Activated T-helper 17 cell treated with anti-CD3 and anti-CD28 coated beads, Interleukin-2, amount 50 U/mL, for 72 hours (primary cell): ENCODE data around the gene SRCAP. TPM values are rescaled to one million over a fixed set of nuclear protein-coding genes. Genes with fewer than 3 reads are reported as not detected.

Experiments used
- ATAC-seq: fragments of 150-1000 bp; cut with Tn5 transposase; replicated peaks from 2 replicates; pipeline ENCODE4 v1.10.0; 2021; ENCODE audit warnings: mild to moderate bottlenecking, moderate library complexity
- H3K27ac Mint-ChIP-seq: one replicate; pipeline ENCODE4 v1.8.0; 2022; ENCODE audit warnings: mixed read lengths
- H3K27me3 Mint-ChIP-seq: one replicate; pipeline ENCODE4 v1.8.0; 2022; ENCODE audit warnings: mixed read lengths
- H3K36me3 Mint-ChIP-seq: one replicate; pipeline ENCODE4 v1.8.0; 2022; ENCODE audit warnings: low read depth, mild to moderate bottlenecking, mixed read lengths
- H3K4me1 Mint-ChIP-seq: one replicate; pipeline ENCODE4 v1.8.0; 2022; ENCODE audit warnings: mixed read lengths
- H3K4me3 Mint-ChIP-seq: one replicate; pipeline ENCODE4 v1.8.0; 2022; ENCODE audit warnings: mild to moderate bottlenecking, mixed read lengths
- H3K9me3 Mint-ChIP-seq: one replicate; pipeline ENCODE4 v1.8.0; 2022; ENCODE audit warnings: mixed read lengths
- total RNA-seq, 2 donors: library from RNA; stranded (reverse); gene quantifications; one replicate each; pipeline ENCODE4 v1.2.3, GENCODE V29; 2022

The SRCAP gene
- total RNA-seq = 10 to 100 TPM; 63.6 to 86.7 TPM

DNA sequence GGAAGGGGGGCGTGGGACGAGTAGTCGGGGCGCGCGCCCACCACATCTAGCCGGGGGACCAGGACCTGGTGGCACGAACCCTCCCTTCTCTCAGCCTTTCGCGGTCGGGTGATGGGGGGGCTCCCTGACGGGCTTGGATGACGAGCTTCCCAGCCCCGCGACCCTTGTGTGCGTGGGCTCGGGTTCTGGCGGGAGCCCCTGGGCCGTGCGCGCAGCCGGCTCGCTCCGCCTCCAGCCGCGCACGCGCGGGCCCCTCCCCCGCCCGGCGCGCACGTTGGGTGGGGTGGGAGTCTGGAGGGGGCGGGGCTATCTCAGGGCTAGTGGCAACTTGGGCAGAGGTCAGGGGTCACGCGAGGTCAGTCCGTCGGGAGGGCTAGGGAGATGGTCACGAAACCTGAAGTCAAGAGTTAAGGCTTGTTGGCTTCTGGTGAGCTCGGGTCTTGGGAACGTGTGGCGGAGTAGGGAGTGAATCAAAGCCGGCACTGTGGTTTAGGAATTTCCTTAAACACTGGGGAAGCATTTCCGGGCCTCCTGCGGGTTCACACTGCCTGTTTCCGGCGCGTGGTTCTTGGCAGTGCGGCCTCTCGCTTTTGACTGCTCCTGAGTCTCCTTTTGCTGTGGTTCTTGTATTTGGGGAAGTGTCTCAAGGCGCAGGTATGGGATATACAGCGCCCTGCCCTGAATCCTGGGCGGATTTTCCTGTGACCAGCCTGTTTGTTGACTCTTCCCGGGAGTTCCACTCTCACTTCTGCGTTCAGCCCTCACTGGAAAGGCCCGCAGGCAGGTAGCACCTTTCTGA lies at the start of gene SRCAP:
SRCAP (plus strand) TSS at position 356 of the 799 bp plus-strand sequence. CDS start 1,654 bp downstream, outside the sequence.
- peak; percentile 38 for ATAC-seq
- H3K27ac Mint-ChIP-seq = peak within 1 kb of the TSS; percentile 100
- H3K27me3 Mint-ChIP-seq = no peaks in the 10 kb centered on the region
- peak within 1 kb of the TSS; percentile 97 for H3K4me3 Mint-ChIP-seq
- H3K9me3 Mint-ChIP-seq = no peaks in the 10 kb centered on the region
- peaks cover 11% of the 10 kb centered on the region for H3K4me1 Mint-ChIP-seq
- H3K36me3 Mint-ChIP-seq = peaks cover 67% of the 10 kb centered on the region

DNA sequence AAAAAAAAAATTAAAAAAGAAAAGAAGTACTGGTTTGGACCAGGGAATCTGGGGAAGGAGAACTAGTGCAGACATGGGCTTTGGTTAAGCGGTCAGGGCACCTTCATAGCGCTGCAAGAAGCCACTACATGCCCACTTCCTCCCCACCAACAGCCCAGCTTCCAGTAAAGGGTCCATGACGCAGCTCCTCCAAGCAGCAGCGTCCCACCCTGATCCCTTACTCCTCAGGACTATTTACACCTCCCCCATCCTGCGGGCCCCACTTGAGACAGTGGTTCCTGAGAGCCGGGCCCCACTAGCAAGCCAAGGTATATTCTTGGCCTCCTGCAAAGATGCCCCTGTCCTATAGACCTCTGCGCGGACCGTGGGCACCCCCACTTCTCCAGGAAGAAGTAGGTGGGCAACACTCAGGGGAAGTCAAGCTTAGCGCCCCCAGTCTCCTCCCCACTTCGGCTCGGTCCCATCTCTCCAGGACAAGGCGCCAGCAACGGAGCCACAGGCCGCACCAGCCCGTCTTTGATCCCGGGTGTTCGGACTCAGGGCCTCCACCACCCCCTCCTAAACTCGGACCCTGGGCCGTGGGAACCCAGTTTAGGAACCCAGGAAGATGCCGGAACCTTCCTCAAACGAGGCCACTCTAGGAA lies 49.1 kb upstream of the SRCAP start:
- H3K27ac Mint-ChIP-seq = peak overlapping the region; percentile 96
- no peaks in the 10 kb centered on the region for H3K27me3 Mint-ChIP-seq
- H3K4me1 Mint-ChIP-seq = peaks cover 6% of the 10 kb centered on the region
- no peaks in the 10 kb centered on the region for H3K9me3 Mint-ChIP-seq
- ATAC-seq = no peak
- peak overlapping the region; percentile 98 for H3K4me3 Mint-ChIP-seq
- H3K36me3 Mint-ChIP-seq = peaks cover 40% of the 10 kb centered on the region

DNA sequence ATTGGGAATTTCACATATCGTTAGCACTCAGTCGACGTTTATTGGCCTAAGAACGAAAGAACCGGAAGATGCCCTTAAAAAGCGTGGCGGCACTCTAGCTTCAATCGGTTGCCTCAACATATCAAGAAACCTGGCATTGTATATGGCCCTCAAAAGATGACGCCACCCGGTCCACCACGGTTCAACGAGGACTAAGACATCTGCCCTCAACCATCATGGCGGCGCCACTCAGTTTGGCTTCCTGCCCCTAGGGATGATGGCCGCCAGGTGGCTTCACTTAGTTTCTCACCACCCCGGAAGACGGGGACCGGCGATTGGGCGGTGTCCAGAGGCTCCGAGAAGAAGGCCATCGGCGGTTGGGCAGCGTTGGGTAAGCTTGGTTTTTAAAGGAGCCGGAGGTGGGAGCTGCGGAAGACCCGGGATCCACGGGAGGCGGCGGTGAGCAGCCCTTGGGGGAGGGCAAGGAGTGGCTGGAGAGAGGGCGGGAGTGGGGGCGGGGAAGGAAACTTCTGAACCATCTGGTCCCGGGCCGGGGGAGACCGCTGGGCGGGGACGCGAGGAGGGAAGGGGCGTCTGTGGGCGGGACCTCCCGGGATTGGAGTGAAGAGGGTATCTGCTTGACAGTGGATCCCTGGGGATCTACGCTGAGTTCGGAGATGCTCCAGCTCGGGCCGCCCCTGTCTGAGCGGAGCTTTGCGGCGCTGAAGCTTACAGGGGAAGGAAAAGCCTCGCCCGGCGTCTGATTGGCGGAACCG lies 48.4 kb upstream of the SRCAP start, which contains the start of gene PRR14:
PRR14 (plus strand) TSS at position 592 of the 755 bp plus-strand sequence. CDS start 686 bp downstream, outside the sequence.
- Mint-ChIP-seq H3K4me1 (peaks cover 6% of the 10 kb centered on the region), H3K9me3 (no peaks in the 10 kb centered on the region), H3K36me3 (peaks cover 47% of the 10 kb centered on the region), H3K4me3 (peak within 1 kb of the TSS; percentile 98), H3K27ac (peak within 1 kb of the TSS; percentile 96), H3K27me3 (no peaks in the 10 kb centered on the region)
- ATAC-seq = peak; percentile 83

DNA sequence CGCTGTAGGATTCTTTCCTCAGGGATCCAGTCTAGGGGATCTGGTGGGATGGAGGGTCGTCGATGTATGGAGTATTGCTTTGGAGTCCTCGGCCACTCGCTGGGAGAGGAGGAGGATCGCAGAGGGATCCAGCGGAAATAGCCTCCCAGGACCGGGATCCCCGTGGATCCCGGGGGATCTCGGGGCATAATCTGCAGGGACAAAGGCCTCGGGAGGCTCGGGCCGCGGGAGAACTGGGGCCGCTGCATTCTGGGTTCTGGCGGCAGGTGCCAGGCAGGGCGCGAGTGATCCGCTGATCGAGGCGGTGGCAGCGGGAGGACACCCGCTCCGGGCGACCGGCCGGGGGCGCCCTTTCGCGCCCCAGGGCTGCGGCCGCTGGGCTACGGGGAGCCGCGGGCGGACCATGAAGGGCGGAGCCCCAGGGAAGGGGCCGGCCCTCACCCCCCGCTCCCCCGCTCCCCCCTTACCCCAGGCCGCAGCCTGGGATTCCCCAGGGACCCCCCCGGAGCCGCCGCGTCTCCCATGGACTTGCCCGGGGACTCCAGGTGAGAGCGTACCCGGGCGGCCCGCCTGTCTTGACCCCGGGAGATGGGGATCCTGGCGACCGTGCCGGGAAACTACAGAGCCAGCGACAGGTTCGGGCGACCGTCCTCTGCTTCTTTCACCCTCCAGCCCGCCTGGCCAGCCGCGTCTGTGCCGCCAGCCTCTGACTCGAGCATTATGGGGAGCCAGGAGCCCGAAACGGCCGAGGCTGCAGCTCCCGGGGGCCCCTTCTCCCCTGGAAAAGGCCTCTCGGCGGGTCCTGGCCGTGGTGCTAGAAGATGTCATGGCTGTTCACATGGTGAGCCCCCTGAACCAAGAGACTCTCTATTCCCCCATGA lies 47.6 kb upstream of the SRCAP start:
- no peaks in the 10 kb centered on the region for H3K27me3 Mint-ChIP-seq
- no peaks in the 10 kb centered on the region for H3K9me3 Mint-ChIP-seq
- peaks cover 6% of the 10 kb centered on the region for H3K4me1 Mint-ChIP-seq
- H3K36me3 Mint-ChIP-seq = peaks cover 55% of the 10 kb centered on the region
- peak overlapping the region; percentile 98 for H3K4me3 Mint-ChIP-seq
- ATAC-seq = peak; percentile 70
- peak overlapping the region; percentile 96 for H3K27ac Mint-ChIP-seq

DNA sequence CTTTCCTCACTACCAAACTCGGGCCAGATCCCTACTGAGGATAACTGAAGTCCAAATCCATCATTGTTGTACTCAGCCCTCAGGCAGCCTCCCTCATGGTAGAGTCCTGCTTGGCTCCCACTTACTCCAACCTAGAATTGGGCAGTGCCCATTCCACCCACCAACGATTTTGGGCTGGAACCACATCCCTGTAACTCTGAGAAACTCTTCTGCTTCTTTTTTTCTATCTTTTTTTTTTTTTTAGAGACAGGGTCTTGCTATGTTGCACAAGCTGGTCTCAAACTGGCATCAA lies 47.0 kb upstream of the SRCAP start:
- H3K36me3 Mint-ChIP-seq = peaks cover 61% of the 10 kb centered on the region

DNA sequence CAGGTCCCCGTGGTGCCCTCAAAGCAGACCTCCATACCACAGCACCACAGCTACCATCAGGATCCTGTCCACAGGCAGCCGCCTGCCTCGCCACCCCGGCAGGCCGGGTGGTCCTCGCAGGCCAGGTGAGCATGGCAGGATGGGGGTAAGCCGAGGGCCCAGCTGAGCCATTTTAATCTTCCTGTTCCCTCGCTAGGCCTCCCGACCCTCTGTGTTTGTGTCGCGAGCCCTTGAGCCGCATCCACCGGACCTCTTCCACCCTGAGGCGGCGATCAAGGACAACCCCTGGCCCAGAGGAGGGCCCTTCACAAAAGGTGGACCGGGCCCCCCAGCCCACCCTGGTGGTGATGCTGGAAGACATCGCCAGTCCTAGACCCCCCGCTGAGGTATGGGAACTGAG lies 46.3 kb upstream of the SRCAP start:
- H3K27ac Mint-ChIP-seq = peak overlapping the region; percentile 96
- H3K9me3 Mint-ChIP-seq = no peaks in the 10 kb centered on the region
- H3K36me3 Mint-ChIP-seq = peaks cover 68% of the 10 kb centered on the region
- peak overlapping the region; percentile 98 for H3K4me3 Mint-ChIP-seq
- no peak for ATAC-seq
- H3K27me3 Mint-ChIP-seq = no peaks in the 10 kb centered on the region
- peaks cover 6% of the 10 kb centered on the region for H3K4me1 Mint-ChIP-seq

More for the DNA sequence above, 47.0 kb upstream of the SRCAP start:
- H3K27ac Mint-ChIP-seq = peak overlapping the region; percentile 96
- no peaks in the 10 kb centered on the region for H3K9me3 Mint-ChIP-seq
- peaks cover 6% of the 10 kb centered on the region for H3K4me1 Mint-ChIP-seq
- no peaks in the 10 kb centered on the region for H3K27me3 Mint-ChIP-seq
- peak overlapping the region; percentile 98 for H3K4me3 Mint-ChIP-seq
- ATAC-seq = no peak

DNA sequence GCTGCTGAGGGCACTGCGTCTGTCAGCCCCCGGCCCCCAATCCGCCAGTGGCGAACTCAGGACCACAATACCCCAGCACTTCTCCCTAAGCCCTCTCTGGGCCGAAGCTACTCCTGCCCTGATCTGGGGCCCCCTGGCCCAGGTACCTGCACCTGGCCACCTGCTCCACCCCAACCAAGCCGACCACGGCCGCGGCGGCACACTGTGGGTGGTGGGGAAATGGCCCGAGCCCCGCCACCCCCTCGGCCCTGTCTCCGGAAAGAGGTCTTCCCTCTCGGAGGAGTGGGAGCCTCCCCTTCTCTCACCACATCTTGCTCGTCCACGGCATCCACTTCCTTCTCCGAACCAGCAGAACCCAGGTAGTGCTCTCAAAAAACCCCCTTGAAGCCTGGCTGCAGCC lies 44.1 kb upstream of the SRCAP start:
- Mint-ChIP-seq H3K4me3 (no peak overlapping the region), H3K4me1 (peaks cover 6% of the 10 kb centered on the region), H3K27ac (no peak overlapping the region), H3K27me3 (no peaks in the 10 kb centered on the region), H3K9me3 (no peaks in the 10 kb centered on the region), H3K36me3 (peaks cover 81% of the 10 kb centered on the region)
- ATAC-seq = no peak

DNA sequence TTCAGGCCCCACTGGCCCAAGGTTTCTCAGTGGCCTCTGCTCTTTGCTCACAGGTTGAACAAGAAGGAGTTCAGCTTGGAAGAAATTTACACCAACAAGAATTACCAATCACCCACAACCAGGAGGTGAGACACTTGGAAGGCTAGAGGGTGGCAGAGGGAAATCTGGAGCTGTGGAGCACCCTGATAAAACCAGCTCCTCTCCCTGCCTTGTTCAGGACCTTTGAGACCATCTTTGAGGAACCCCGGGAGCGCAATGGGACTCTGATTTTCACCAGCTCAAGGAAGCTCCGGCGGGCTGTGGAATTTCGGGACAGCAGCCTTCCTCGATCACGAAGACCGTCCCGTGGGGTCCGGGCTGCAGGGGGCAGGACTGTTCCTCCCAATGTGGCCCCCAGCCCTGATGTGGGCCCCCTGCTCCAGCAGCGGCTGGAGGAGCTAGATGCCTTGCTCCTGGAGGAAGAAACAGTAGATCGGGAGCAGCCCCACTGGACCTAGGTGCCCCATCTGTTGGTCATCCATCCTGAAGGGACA lies 43.1 kb upstream of the SRCAP start:
- Mint-ChIP-seq H3K9me3 (no peaks in the 10 kb centered on the region), H3K36me3 (peaks cover 82% of the 10 kb centered on the region), H3K27me3 (no peaks in the 10 kb centered on the region), H3K27ac (peak overlapping the region; percentile 99), H3K4me3 (peak overlapping the region; percentile 8), H3K4me1 (peaks cover 11% of the 10 kb centered on the region)
- ATAC-seq = no peak

DNA sequence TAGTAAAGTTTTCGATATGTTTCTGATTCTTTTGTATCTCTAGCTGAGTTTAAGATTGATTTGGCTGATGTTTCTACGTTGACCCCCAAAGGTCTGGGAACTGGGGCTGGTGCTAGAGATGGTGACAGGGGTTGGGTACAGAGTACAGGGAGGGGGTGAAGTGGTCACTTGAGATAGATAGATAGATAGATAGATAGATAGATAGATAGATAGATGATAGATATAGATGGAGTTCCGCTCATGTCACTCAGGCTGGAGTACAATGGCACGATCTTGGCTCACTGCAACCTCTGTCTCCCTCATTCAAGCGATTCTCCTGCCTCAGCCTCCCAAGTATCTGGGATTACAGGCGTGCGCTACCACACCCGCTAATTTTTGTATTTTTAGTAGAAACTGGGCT lies 42.6 kb upstream of the SRCAP start:
- peaks cover 16% of the 10 kb centered on the region for H3K4me1 Mint-ChIP-seq
- peak overlapping the region; percentile 99 for H3K27ac Mint-ChIP-seq
- no peak for ATAC-seq
- H3K27me3 Mint-ChIP-seq = no peaks in the 10 kb centered on the region
- peaks cover 84% of the 10 kb centered on the region for H3K36me3 Mint-ChIP-seq
- H3K9me3 Mint-ChIP-seq = no peaks in the 10 kb centered on the region
- peak overlapping the region; percentile 8 for H3K4me3 Mint-ChIP-seq

DNA sequence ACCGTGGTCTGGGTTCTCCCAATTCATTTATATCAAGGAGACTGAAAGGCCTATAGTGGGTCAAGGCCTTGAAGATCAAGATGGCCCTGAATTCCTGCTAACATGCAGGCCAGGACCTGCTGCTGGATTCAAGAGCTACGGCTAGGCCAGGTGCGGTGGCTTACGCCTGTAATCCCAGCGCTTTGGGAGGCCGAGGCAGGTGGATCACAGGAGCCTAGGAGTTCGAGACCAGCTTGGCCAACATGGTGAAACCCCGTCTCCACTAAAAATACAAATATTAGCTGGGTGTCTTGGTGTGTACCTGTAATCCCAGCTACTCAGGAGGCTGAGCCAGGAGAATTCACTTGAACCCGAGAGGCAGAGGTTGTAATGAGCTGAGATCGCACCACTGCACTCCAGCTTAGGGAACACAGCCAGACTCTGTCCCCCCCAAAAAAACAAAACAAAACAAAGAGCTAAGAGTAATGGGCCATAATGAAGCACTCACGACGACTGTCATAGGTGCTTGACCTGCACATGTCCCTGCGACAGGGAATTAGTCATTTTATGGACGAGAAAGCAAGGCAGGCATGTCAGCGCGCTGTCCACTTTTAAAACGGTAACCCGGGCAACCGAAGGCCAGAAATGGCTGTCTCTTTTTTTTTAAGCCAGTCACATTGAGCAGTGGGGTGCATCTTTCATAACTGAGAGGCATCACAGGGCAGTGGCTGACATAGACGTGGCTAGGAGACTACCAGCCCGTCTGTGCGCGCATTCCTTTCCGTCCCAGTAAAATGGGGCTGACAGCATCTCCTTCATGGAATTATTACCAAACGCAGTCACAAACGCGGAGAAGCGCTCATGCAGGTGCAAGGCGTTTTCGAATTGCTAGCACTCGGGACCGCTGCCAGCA lies 41.8 kb upstream of the SRCAP start:
- H3K9me3 Mint-ChIP-seq = no peaks in the 10 kb centered on the region
- peaks cover 18% of the 10 kb centered on the region for H3K4me1 Mint-ChIP-seq
- H3K36me3 Mint-ChIP-seq = peaks cover 84% of the 10 kb centered on the region
- H3K27ac Mint-ChIP-seq = peak overlapping the region; percentile 99
- no peak for ATAC-seq
- H3K27me3 Mint-ChIP-seq = no peaks in the 10 kb centered on the region
- H3K4me3 Mint-ChIP-seq = peak overlapping the region; percentile 89

DNA sequence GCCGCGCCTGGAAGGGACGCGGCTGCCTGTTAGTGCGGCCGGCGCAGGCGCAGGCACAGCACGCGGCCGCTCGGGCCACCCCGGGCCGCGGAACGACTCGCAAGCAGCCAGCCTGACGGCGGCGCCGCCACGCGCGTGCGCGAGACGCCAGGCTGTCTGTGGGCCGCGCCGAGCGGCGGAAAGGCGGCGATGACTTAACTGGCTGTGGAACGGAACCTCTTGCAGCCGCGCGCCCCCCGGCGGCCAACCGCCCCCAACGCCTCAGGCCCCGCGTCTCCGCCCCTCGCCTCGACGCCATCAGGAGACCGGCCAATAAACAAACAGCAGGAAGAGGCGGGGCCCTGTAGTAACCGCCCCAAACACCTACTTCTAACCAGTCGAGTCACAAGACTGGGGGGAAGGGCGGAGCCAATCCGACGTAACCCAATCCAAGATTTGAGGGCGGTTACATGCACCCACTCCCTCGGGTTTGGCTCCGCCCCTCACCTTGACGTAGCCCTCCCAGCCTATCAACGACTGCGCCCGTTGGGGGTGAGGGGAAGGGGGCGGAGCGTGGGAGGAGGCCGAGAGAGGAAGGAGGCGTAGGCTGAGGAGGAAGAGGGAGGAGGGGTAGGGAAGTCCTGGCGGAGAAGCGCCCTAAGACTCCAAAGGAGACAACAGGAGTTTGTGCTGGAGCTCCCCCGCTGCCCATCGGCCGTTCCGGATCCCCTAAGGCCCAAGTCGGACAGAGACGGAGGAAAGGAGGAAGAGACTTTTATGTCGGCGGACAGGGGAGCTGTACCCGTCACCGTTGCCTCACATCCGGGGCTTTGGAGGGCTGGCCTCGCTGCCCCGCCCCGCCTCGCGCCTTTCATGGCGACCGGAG lies 40.9 kb upstream of the SRCAP start, which contains the start of gene FBRS:
FBRS (plus strand) TSS at position 566 of the 865 bp plus-strand sequence. CDS start 1,088 bp downstream, outside the sequence.
- peaks cover 18% of the 10 kb centered on the region for H3K4me1 Mint-ChIP-seq

More for the DNA sequence above, 40.9 kb upstream of the SRCAP start, which contains the start of gene FBRS:
- no peaks in the 10 kb centered on the region for H3K27me3 Mint-ChIP-seq
- peak within 1 kb of the TSS; percentile 99 for H3K27ac Mint-ChIP-seq
- H3K4me3 Mint-ChIP-seq = peak within 1 kb of the TSS; percentile 89
- no peaks in the 10 kb centered on the region for H3K9me3 Mint-ChIP-seq
- H3K36me3 Mint-ChIP-seq = peaks cover 84% of the 10 kb centered on the region
- ATAC-seq = peak; percentile 80
